Fibroblast of peridontal ligament (primary cell): ENCODE data around the gene GANAB.
A peak's percentile ranks its signal among the peaks of the same experiment; 100 is the strongest.
"Not testable (repeated sequence)": the region's sequence is repeated elsewhere in the genome, so short reads cannot be mapped to it uniquely, and the experiment has no call there.

Experiments
- DNase-seq: peaks from one replicate; pipeline ENCODE4 v3.0.0-alpha.2; 2010; ENCODE audit errors: extremely low read depth

The GANAB gene

DNA sequence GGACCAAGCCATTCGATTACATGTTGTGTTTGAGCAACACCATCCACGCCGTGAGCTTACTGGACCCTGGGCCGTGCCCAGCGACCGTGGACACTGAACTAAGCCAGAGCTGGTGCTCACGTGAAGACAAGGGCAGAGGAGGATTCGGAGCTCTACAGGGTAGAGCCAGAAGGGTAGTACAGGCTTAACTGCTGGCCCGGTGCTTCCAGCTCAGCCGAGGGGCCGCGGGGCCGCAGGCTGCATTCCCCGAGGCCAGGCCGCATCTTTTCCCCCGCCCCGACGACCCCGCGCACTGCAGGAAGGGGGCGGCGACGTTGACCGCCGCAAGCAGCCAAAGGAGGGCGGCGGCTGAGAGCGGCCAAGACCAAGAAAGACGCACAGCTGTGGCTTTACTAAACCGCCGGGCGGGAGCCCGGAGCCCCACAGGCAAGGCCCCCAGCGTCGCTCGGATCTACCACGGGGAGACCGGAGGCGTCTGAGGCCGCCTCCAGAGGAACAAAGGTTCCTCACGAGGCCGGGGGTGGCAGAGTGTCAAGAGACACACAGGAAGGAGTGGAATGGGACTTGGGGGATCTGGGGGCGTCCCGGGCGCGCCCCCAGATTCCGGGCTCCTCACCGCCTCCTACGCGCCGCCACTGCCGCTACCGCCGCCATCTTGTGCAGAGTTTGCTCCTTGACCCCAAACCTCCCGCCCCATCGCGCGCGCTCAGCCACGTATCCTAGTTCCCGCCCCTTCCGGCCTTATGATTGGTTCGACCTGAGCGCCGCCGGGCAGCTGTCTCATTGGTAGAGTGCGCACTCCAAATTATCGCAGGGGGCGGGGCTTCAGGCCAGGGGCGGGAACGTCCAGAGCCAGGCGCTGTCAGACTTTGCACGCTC lies at the start of gene GANAB:
Gene GANAB (minus strand): TSS at position 668 of the 879 bp plus-strand sequence. CDS start 14 bp downstream, at position 654.
- DNase-seq, result peak; percentile 95

- DNase-seq, result peak; percentile 89
These were observed 48.2 kb upstream of the GANAB start for GRCh38 chr11:62694455-62695167.

DNA sequence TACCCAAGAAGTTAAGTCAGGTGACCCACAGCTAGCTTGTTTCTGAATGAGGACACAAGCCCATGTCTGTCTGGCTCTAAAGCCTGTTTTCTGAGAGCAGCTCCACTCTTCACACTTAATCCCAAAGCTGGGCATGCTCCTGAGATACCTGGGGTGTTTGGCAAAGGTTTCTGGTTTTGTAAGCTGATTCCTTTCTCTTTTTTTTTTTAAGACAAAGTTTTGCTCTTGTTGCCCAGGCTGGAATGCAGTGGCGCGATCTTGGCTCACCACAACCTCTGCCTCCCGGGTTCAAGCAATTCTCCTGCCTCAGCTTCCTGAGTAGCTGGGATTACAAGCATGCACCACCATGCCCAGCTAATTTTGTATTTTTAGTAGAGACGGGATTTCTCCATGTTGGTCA lies 47.2 kb upstream of the GANAB start:
- DNase-seq, result not testable (repeated sequence)

GRCh38 chr11:62689421-62690183 lies 43.2 kb upstream of the GANAB start, which contains the start of gene LRRN4CL:
LRRN4CL (minus strand) TSS chr11:62689530; CDS start chr11:62688508, 1,022 bp downstream.
- peak; percentile 98 for DNase-seq

DNA sequence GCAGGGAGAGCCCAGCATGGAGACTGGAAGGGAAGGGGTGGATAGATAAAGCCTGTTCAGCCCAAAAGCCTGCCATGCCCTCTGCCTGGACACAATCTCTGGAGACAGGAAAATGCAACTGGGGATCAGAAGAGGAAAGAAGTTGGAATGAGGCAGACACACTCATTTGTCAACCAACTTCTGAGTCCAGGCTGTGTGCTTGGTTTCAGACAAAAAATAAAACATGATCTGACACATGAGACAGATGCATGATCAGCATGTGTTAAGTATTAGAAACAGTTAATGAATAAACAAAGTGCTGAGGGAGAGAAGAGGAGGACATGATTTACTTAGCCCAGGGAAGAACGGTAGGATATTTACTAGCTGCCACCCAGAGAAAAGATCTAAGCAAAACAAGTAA lies 42.1 kb upstream of the GANAB start:
- peak; percentile 33 for DNase-seq

DNA sequence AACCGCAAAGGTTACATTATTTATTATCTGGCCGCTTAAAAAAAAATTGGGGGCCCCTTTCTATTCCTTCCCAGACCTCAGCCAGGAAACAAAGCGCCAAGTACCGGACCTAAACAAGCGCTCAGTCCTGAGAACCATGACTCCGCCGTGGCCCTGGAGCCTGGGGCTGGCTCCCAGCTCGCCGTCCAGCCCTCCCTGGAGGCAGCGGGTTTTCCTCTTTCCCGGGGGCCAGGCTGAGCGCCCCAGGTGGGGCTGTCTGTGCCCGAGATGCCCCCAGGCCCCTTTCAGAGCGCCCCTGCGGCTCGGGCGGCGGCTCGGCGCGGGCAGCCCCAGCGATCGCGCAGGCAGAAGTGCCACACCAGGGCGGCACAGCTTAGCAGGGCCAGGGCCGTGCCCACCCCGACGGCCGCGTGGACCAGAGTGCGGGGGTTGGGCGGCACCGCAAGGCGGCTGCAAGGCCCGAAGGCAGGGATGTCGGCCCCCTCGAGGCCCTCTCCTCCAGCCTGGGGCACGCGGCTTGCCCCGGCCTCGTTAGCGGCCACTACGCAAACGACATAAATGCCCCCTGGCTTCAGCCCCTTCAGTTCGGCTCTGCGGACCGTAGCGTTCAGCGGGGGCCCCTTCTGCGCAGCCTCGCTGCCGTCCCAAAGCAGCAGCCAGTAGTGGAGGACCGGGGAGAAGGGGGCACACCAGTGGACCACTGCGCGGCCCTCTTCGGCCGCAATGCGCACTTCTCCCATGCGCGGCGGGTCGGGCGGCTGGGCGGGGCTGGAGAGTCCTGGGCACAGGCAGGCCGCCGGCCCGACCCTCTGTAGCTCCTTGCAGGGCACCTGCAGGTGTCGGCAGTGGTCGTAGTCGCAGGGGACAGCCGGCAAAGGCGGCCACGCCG lies 41.3 kb upstream of the GANAB start:
- DNase-seq, result no peak

- no peak for DNase-seq
These were observed 36.1 kb upstream of the GANAB start for GRCh38 chr11:62682518-62682917.

- peak; percentile 93 for DNase-seq
These were observed 34.4 kb upstream of the GANAB start for GRCh38 chr11:62680825-62681240.

DNA sequence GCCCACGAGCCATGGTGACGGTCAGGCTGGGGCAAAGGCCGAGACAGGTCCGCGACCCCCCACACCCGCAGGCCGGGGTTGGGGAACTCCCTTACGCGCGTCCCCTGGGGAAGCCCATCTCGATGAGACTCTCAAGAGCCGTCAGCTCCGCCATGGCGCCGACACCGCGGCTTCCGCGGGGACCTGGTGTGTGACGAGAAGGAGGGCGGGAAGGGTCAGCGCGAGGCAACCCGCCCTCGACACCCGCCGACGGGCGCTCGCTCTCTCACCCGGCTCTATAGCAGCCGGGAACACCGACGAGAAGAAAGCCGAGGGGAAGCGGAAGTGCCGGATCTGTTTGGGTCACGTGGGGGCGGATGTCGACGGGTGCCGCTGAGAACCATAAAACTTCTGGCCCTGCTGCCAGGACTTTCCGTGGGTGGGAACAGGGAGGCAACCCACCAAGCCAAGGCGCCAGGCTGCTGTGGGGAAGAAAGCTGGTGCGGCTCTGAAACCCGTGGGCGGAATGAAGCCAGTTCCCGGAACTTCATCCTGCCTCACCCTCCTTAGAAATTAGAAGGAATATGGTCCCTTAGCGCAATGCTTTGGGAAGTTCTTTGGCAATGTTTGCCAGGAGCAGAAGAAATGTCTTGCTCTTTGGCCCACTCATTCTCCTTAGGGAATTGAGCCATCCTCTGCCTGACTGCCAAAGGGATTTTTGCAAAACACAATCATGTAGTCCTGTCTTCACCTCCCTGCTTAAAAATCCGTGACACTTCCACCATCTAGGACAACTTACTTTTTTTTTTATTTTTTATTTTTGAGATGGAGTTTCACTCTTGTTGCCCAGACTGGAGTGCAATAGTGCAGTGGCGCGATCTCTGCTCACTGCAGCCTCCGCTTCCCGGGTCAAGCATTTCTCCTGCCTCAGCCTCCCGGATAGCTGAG lies 32.6 kb upstream of the GANAB start, which contains the start of gene UBXN1:
Gene UBXN1 (minus strand): TSS at position 304 of the 927 bp plus-strand sequence. CDS start 150 bp downstream, at position 154.
- DNase-seq, result peak; percentile 94

- DNase-seq, result no peak
These were observed 32.0 kb upstream of the GANAB start for GRCh38 chr11:62678433-62678769.

GRCh38 chr11:62677714-62678113 lies 31.3 kb upstream of the GANAB start:
- DNase-seq, result no peak

GRCh38 chr11:62677156-62677555 lies 30.7 kb upstream of the GANAB start:
- no peak for DNase-seq

DNA sequence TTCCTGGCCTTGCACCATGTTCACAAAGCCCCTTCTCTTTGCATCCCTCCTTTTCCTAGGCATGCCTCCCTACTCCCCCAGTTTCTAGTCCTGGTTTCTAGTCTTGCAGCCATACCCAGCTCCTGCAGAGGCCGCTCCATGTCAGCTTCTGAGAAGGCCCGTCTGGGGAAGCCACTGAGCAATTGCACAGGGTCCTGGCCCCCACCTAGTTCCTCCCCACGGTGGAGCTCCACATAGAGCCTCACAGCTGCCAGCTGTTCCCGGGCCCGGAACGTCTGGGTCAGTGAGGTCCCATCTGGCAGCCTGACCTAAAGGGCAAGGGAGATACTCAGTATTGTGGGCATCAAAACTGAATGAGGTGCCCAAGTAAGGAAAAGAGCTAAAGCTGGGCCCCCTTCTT lies 30.3 kb upstream of the GANAB start:
- no peak for DNase-seq

DNA sequence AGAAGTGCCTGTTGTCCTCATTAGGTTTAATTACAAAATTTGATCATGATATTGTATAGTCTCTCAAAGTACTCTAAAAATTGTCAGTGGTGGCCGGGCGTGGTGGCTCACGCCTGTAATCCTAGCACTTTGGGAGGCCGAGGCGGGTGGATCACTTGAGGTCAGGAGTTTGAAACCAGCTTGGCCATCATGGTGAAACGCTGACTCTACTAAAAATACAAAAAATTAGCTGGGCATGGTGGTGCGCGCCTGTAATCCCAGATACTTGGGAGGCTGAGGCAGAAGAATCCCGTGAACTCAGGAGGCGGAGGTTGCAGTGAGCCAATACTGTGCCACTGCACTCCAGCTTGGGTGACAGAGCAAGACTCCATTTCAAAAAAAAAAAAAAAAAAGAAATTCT lies 29.0 kb upstream of the GANAB start:
- DNase-seq, result not testable (repeated sequence)

DNA sequence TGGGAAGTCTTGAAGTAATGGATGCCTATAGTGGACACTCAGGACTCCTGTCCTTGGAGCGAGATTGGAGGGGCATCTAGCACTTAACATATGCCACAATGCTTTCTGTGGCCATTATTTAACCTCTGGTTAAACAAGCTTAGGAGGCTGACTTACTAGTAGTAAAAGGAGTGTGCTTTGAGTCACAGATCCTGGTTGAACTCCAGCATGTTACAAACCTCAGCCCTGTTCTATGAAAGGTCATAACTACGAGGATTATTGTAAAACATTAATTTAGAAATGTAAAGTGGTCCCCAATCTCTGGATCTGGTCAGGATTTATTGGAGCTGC lies 26.7 kb upstream of the GANAB start:
- no peak for DNase-seq

DNA sequence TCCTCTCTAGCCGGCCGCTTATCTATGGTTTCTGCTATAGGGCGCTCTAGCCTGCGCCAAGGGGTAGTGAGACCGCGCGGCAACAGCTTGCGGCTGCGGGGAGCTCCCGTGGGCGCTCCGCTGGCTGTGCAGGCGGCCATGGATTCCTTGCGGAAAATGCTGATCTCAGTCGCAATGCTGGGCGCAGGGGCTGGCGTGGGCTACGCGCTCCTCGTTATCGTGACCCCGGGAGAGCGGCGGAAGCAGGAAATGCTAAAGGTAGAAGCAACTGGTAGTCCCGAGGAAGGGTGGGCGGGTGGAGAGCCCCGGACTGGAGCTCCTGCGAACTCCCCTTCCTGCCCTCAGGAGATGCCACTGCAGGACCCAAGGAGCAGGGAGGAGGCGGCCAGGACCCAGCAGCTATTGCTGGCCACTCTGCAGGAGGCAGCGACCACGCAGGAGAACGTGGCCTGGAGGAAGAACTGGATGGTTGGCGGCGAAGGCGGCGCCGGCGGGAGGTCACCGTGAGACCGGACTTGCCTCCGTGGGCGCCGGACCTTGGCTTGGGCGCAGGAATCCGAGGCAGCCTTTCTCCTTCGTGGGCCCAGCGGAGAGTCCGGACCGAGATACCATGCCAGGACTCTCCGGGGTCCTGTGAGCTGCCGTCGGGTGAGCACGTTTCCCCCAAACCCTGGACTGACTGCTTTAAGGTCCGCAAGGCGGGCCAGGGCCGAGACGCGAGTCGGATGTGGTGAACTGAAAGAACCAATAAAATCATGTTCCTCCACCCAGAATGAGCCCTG lies 25.4 kb upstream of the GANAB start, which contains the start of the genes LBHD1 and UQCC3:
Gene LBHD1 (minus strand): TSS at position 660 of the 782 bp plus-strand sequence. CDS start 2,236 bp downstream, outside the sequence.
Gene UQCC3 (plus strand): TSS at position 66 of the 782 bp plus-strand sequence. CDS start 73 bp downstream, at position 139.
- peak; percentile 88 for DNase-seq

DNA sequence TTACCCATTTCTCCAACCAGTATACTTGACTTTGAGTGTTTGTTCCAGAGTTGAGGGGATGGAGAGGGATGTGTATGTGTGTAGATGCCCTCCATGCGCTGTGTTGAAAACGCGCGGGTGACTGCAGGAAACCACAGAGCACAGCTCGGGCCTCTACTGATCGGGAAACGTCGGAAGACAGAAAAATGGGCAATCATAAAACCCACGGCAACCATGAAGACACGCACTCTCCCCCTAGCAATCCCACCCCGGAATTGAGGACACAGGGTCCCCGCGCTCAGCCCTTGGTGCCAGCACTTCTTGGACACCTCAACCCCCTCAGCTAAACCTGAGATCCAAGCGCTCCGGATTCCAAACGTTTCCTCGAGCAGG lies 24.8 kb upstream of the GANAB start:
- no peak for DNase-seq

GRCh38 chr11:62669420-62670161 lies 23.2 kb upstream of the GANAB start:
- DNase-seq, result no peak
